Breast epithelium (tissue), 3 donors: ENCODE measurements around the gene SLC4A11.

Experiments
- CTCF ChIP-seq, 3 donors: fragments of 450-650 bp; IDR thresholded peaks; one replicate each; pipeline ENCODE4 v1.5.1; 2016 to 2017; ENCODE audit warnings: antibody characterized with exemption in 3 of 3, mild to moderate bottlenecking in 3 of 3, moderate library complexity in 3 of 3
- POLR2AphosphoS5 ChIP-seq, 3 donors: sonication (generic); formaldehyde crosslinking; IDR thresholded peaks; one replicate each; pipeline ENCODE4 v1.6.1; 2017; ENCODE audit warnings: antibody characterized with exemption in 3 of 3

- TF ChIP-seq CTCF (IDR thresholded peaks at IDR 0.05), result no peak
- no peak for TF ChIP-seq POLR2AphosphoS5 (IDR thresholded peaks at IDR 0.05)
Observed at GRCh38 chr20:3208786-3209256, 30.2 kb downstream of the SLC4A11 start.
